Epithelial cell of esophagus (primary cell): ENCODE results near the gene GUCY2D.

Experiments
- DNase-seq: peaks from one replicate; pipeline ENCODE4 v3.0.0; 2010; ENCODE audit warnings: low read depth
- H3K4me3 ChIP-seq: 2 replicates; pipeline ENCODE4 v1.5.1; 2011; ENCODE audit warnings: mild to moderate bottlenecking, low read length, control low read depth
- CTCF ChIP-seq: IDR thresholded peaks from 2 replicates; pipeline ENCODE4 v1.5.1; 2011; ENCODE audit warnings: low read depth, mild to moderate bottlenecking, low read length, control low read depth, inconsistent platforms; ENCODE audit not compliant: insufficient read depth; ENCODE audit errors: missing control alignments

GUCY2D gene

GRCh38 chr17:8046929-8047768 lies 44.7 kb downstream of the GUCY2D start:
- no peak for TF ChIP-seq CTCF
- no peak for DNase-seq
- H3K4me3 ChIP-seq, result no peak overlapping the region

GRCh38 chr17:8047769-8048110 lies 45.3 kb downstream of the GUCY2D start:
- no peak for TF ChIP-seq CTCF
- H3K4me3 ChIP-seq, result no peak overlapping the region
- DNase-seq, result no peak

- DNase-seq, result no peak
- no peak overlapping the region for H3K4me3 ChIP-seq
- no peak for TF ChIP-seq CTCF
These were observed 45.8 kb downstream of the GUCY2D start for GRCh38 chr17:8048236-8048635.

GRCh38 chr17:8048736-8049135 lies 46.3 kb downstream of the GUCY2D start:
- H3K4me3 ChIP-seq, result no peak overlapping the region
- DNase-seq, result no peak
- no peak for TF ChIP-seq CTCF

GRCh38 chr17:8051831-8052230 lies 49.4 kb downstream of the GUCY2D start:
- TF ChIP-seq CTCF, result no peak
- H3K4me3 ChIP-seq, result no peak overlapping the region
- DNase-seq, result no peak

- H3K4me3 ChIP-seq, result no peak overlapping the region
- no peak for TF ChIP-seq CTCF
- DNase-seq, result no peak
These were observed 50.1 kb downstream of the GUCY2D start for GRCh38 chr17:8052256-8053252.
